ENCODE data around the gene FANCI. TPM values are rescaled to one million over a fixed set of nuclear protein-coding genes. Genes with fewer than 3 reads are reported as not detected.
A peak's percentile ranks its signal among the peaks of the same experiment; 100 is the strongest.

Gene FANCI
- polyA plus RNA-seq, 1 experiment, result 13.2 TPM

DNA sequence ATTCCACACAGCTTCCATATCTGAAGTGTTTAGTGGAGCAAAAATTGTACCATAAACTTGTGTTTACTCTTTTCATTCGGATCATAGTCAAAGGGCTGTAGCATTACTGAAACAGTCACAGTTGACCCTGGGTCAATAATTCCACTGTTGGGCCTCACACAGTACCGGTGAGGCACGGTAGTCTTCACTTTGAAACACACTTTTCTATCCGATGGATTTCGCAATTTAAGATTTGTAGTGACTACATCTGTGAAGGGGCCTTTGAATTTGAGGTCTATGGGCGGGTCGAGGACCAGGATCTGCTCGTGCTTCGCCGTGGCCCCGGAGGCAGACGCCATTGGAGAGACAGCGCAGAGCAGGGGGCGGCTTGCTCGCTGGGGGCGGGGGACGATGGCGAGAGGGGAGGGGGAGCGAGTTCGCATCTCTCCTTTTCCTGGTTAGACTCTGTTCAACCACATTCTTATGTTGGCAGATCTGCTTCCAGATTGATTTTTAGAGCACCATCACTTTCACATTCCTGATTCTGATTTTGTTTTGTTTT, 42.2 kb upstream of the FANCI start:
- no peak for DNase-seq (ENCODE audit: low read depth, low spot score)
- no peaks in the 10 kb centered on the region for H3K9me3 ChIP-seq (ENCODE audit: control insufficient read depth, insufficient read depth, low read length)
- H3K27me3 ChIP-seq (ENCODE audit: control insufficient read depth, insufficient read depth, low read length), result no peaks in the 10 kb centered on the region
- TF ChIP-seq, protein P1, sequence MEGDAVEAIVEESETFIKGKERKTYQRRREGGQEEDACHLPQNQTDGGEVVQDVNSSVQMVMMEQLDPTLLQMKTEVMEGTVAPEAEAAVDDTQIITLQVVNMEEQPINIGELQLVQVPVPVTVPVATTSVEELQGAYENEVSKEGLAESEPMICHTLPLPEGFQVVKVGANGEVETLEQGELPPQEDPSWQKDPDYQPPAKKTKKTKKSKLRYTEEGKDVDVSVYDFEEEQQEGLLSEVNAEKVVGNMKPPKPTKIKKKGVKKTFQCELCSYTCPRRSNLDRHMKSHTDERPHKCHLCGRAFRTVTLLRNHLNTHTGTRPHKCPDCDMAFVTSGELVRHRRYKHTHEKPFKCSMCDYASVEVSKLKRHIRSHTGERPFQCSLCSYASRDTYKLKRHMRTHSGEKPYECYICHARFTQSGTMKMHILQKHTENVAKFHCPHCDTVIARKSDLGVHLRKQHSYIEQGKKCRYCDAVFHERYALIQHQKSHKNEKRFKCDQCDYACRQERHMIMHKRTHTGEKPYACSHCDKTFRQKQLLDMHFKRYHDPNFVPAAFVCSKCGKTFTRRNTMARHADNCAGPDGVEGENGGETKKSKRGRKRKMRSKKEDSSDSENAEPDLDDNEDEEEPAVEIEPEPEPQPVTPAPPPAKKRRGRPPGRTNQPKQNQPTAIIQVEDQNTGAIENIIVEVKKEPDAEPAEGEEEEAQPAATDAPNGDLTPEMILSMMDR (IDR thresholded peaks at IDR 0.05; ENCODE audit: low read depth, low read length), result no peak
- ChIA-PET CTCF (no interaction called here), POLR2A (no interaction called here)
- no peak overlapping the region for H3K27ac ChIP-seq (ENCODE audit: low read depth, low read length)
- no peak overlapping the region for H3K4me3 ChIP-seq (ENCODE audit: low read depth, low read length)

DNA sequence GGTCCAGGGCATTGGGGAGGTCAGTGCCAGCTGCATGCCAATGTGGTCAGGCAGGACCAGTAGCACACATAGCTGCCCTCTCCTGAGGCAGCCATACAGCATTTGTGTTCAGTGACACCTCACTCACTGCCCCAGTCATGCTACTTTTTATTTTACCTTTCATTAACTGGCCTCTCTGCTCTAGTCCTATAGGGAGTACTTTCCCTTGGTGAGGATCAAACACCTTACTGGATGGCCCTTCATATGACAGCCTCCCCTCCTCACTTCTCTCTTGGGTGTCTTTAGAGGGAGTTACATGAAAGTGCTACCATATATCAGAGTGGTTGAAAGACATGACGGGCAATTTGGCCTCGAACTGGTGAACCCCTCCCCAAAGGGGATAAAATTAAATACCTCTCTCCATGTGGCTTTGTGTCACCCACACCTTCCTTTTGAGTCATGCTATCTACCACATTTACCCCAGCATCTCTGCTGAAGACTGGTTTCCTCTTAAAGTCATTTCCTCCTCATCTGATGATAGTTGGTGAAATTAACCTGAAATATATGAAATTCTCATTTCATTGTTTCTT, 40.0 kb upstream of the FANCI start:
- CTCF ChIA-PET, result interaction anchor here (0.9 to 1.6 kb wide), 2 partner anchors 26 to 96 kb away, joined by 4 to 5 read pairs; no protein-coding TSS in a partner anchor

DNA sequence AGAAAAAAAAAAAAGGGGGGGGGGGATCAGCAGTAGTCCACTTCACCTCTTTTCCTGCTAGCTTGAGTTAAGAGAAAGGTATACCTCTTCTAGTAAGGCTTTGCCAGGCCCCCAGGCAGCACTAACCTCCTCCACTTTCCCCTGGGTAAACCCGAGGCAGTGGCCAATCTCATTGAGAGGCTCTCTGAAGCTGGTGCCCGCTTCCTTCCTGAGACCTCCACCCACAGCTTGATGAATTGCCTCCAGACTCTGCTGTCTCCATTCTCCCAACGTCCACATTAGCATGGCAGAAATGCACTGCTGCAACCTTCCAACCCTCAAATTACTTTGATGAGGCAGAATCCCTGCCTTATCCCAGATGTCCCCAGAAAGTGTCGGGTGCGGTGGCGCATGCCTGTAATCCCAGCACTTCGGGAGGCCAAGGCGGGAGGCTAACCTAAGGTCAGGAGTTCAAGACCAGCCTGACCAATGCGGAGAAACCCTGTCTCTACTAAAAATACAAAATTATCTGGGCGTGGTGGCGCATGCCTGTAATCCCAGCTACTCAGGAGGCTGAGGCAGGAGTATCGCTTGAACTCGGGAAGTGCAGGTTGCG, 37.7 kb upstream of the FANCI start:
- Histone ChIP-seq H3K9me3 (ENCODE audit: control insufficient read depth, insufficient read depth, low read length) (no peaks in the 10 kb centered on the region), H3K27ac (ENCODE audit: low read depth, low read length) (no peak overlapping the region), H3K27me3 (ENCODE audit: control insufficient read depth, insufficient read depth, low read length) (no peaks in the 10 kb centered on the region), H3K4me3 (ENCODE audit: low read depth, low read length) (no peak overlapping the region)
- CTCF ChIA-PET, result interaction anchor here (0.5 to 3.6 kb wide), 58 partner anchors 10 to 266 kb away, joined by 3 to 108 read pairs (median 8); partner anchors contain the start of genes FANCI, POLG and RLBP1
- no peak for DNase-seq (ENCODE audit: low read depth, low spot score)
- TF ChIP-seq, protein P1 (IDR thresholded peaks at IDR 0.05; ENCODE audit: low read depth, low read length), result no peak
- POLR2A ChIA-PET, result interaction anchor here (0.6 kb wide), 1 partner anchor 92 kb away, joined by 4 read pairs; no protein-coding TSS in a partner anchor

More for the DNA sequence above, 40.0 kb upstream of the FANCI start:
- Histone ChIP-seq H3K9me3 (ENCODE audit: control insufficient read depth, insufficient read depth, low read length) (no peaks in the 10 kb centered on the region), H3K27ac (ENCODE audit: low read depth, low read length) (no peak overlapping the region), H3K4me3 (ENCODE audit: low read depth, low read length) (no peak overlapping the region), H3K27me3 (ENCODE audit: control insufficient read depth, insufficient read depth, low read length) (no peaks in the 10 kb centered on the region)
- DNase-seq (ENCODE audit: low read depth, low spot score), result no peak
- TF ChIP-seq, protein P1 (IDR thresholded peaks at IDR 0.05; ENCODE audit: low read depth, low read length), result no peak
- POLR2A ChIA-PET, result no interaction called here

DNA sequence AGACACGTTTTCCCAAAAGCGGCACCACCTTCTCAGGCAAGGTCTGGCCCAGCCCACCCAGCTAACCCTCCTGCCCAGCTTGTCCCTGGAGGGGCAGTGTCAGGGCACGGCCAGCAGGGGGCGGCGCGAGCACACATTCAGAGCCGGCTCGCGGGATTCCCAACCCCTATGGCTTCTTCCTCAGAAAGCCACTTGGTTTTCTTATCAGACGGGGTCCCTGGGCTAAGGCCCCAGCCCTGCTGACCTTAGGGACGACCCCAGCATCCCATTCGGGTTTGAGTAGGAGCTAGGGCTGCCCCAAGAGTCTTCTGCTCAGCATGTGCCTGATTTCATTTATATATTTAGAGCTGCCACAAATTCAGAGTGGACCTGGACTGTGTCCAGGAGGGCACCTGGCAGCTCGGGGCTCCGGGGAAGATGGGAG, 36.9 kb upstream of the FANCI start:
- ChIA-PET POLR2A (interaction anchor here (0.6 kb wide), 1 partner anchor 91 kb away, joined by 4 read pairs; no protein-coding TSS in a partner anchor), CTCF (interaction anchor here (0.5 to 3.6 kb wide), 74 partner anchors 10 to 265 kb away, joined by 3 to 108 read pairs (median 5); partner anchors contain the start of genes FANCI, POLG and RLBP1)
- Histone ChIP-seq H3K27me3 (ENCODE audit: control insufficient read depth, insufficient read depth, low read length) (no peaks in the 10 kb centered on the region), H3K4me3 (ENCODE audit: low read depth, low read length) (peak overlapping the region; percentile 41), H3K27ac (ENCODE audit: low read depth, low read length) (no peak overlapping the region), H3K9me3 (ENCODE audit: control insufficient read depth, insufficient read depth, low read length) (no peaks in the 10 kb centered on the region)
- peak; percentile 16 for DNase-seq (ENCODE audit: low read depth, low spot score)
- TF ChIP-seq, protein P1 (IDR thresholded peaks at IDR 0.05; ENCODE audit: low read depth, low read length), result peak; percentile 97

DNA sequence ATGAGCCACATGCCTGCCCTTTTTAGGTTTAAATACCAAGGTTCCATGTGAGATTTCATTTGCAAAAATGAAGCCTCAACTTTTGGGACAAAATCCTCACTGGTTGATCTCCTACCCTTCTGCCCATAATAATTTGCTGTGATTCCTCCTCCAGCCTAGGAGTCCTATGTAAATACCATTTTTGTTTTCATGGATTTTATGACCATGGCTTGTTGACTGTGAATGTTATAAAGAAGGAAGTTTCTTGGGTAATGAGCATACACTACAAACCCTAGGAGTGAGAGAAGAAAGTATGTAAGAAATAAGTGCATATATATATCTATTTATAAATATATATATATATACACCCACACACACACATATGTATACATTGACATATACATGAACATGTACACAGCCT, 35.5 kb upstream of the FANCI start:
- no peaks in the 10 kb centered on the region for H3K27me3 ChIP-seq (ENCODE audit: control insufficient read depth, insufficient read depth, low read length)
- no peak overlapping the region for H3K4me3 ChIP-seq (ENCODE audit: low read depth, low read length)
- no peak overlapping the region for H3K27ac ChIP-seq (ENCODE audit: low read depth, low read length)
- H3K9me3 ChIP-seq (ENCODE audit: control insufficient read depth, insufficient read depth, low read length), result no peaks in the 10 kb centered on the region
- POLR2A ChIA-PET, result no interaction called here
- no peak for DNase-seq (ENCODE audit: low read depth, low spot score)
- TF ChIP-seq, protein P1 (IDR thresholded peaks at IDR 0.05; ENCODE audit: low read depth, low read length), result no peak
- CTCF ChIA-PET, result interaction anchor here (1.3 to 3.6 kb wide), 7 partner anchors 20 to 150 kb away, joined by 3 to 108 read pairs (median 14); no protein-coding TSS in a partner anchor
